Fibroblast of lung (primary cell): Measurements from ENCODE around the gene NINL.

Experiments
- CTCF ChIP-seq, 2 donors: IDR thresholded peaks in 1 of 2; conservative IDR thresholded peaks in 1 of 2; 1 replicate in 1 of 2; 2 replicates in 1 of 2; pipeline ENCODE4 v1.5.1; 2011 to 2012; ENCODE audit warnings: low read length in 2 of 2, control low read depth in 1 of 2, inconsistent platforms in 1 of 2, low read depth in 1 of 2, mild to moderate bottlenecking in 1 of 2
- EZH2 ChIP-seq: IDR thresholded peaks from 2 replicates; pipeline ENCODE4 v1.5.1; 2012; ENCODE audit warnings: low read length, control low read depth, mild to moderate bottlenecking; ENCODE audit errors: missing control alignments

- TF ChIP-seq CTCF (conservative IDR thresholded peaks at IDR 0.05 in 1 of 2, IDR thresholded peaks at IDR 0.05 in 1 of 2; ENCODE audit: low read depth in 1 of 2, low read length in 2 of 2) (no peak), EZH2 (no peak)
These were observed 77.8 kb downstream of the NINL start for GRCh38 chr20:25507385-25508082.
